ENCODE data around the gene BATF2.
"Not testable (repeated sequence)": the region's sequence is repeated elsewhere in the genome, so short reads cannot be mapped to it uniquely, and the experiment has no call there.

Gene BATF2

GRCh38 chr11:65013888-65014725, 17.3 kb upstream of the BATF2 start, which contains the start of gene ARL2:
Gene ARL2, plus strand, starts transcription at chr11:65014160. Its CDS starts 48 bp downstream, at chr11:65014208.
- DNase-seq (ENCODE audit: low spot score) = peak; percentile 96

DNA sequence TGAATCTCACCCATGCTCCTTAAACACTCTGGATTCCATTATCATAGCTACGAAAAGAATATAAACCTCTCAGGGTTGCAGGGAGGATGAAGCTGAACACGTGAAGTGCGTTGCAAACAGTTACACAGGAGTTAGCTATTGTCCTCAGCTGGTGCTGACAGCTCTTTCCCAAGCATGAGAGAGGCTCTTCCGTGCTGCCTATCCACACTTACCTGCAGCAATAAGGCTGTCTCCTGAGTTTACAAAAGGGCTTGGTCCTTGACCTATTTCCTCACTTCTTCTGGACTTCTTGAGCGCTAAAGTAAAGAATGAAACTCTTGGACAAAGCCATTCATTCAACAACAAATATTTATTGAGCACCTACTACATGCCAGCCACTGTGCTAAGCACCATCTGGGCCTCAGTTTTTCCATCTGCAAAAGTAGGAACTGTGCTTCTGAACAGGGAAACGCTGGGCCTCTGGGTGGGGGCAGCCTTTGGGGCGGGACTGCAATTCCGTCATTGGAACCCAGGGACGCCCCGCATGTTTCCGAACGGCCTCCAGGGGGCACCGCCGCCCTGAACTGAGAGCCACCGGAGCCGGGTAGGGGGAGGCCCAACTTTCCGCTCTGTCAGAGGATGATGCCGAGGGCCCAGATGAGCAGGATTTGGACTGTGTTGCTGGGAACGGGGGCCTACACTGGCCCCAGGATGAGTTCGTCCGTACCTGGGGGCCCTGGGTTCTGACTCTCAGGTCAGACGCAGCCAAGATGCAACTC, 16.5 kb upstream of the BATF2 start:
- peak; percentile 96 for DNase-seq (ENCODE audit: low spot score)

GRCh38 chr11:65008873-65009272, 12.1 kb upstream of the BATF2 start:
- DNase-seq (ENCODE audit: low spot score) = no peak

DNA sequence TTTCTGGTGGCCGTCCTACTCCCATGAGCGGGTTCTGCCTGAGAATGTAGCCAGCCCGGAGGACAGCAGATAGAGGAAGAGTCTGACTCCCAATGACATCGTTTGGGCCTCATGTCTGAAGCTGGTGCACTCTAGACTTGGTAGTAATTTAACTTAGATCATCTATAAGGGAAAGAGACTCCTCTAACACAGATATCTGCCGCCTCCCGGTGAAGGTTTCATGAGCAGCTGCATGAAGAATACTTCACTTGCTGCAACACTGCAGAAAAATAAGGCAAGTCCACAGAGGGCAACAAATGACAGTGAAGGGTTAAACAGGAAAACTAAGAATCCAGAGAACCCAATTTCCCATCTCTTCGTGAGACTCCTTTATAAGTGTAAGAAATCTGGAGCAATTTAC, 11.2 kb upstream of the BATF2 start:
- DNase-seq (ENCODE audit: low spot score) = no peak

- DNase-seq (ENCODE audit: low spot score) = not testable (repeated sequence)
These were observed 7.2 kb upstream of the BATF2 start for GRCh38 chr11:65003968-65004367.

- DNase-seq (ENCODE audit: low spot score) = peak; percentile 45
These were observed 6.5 kb upstream of the BATF2 start for GRCh38 chr11:65003282-65003681.

GRCh38 chr11:65002706-65003105, 5.9 kb upstream of the BATF2 start:
- no peak for DNase-seq (ENCODE audit: low spot score)

GRCh38 chr11:64999478-64999877, 2.7 kb upstream of the BATF2 start:
- DNase-seq (ENCODE audit: low spot score) = no peak

DNA sequence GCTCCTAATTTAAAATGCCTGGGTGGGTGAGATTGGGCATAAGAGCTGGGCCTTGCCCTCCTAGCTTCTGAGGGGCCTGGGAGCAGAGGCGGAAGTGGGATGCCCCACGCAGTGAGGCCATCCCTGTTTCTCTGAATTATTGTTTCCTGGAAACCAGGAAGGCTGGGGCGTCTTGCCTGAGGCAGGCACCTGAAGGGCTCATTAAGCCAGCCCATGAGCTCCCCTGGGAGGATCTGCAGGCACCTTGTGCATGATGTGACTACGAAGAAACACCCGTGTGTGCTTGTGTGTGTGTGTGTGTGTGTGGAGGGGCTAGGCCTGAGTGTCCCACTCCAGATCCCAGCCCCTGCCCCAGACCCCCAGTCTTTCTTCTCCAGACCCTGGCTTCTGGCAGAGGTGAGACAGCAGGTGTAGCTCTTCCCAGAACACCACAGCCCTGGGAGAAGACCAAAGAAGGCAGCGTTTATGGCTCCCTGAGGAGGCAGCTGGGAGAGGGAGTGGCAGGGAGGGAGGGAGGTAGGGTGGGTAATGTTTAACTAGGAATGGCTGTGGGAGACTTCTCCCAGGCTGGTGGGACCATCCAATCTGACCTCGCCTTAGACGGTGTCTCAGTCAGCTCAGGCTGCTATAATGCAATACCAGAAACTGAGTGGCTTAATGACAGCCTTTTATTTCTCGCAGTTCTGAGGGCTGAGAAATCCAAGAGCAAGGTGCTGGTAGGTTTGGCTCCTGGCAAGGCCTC, 2.1 kb upstream of the BATF2 start:
- DNase-seq (ENCODE audit: low spot score) = no peak

GRCh38 chr11:64998141-64998540, 1.4 kb upstream of the BATF2 start:
- DNase-seq (ENCODE audit: low spot score) = no peak

GRCh38 chr11:64996327-64996709, 453 bp downstream of the BATF2 start:
- no peak for DNase-seq (ENCODE audit: low spot score)

- no peak for DNase-seq (ENCODE audit: low spot score)
These were observed 2.5 kb downstream of the BATF2 start for GRCh38 chr11:64994318-64994717.

DNA sequence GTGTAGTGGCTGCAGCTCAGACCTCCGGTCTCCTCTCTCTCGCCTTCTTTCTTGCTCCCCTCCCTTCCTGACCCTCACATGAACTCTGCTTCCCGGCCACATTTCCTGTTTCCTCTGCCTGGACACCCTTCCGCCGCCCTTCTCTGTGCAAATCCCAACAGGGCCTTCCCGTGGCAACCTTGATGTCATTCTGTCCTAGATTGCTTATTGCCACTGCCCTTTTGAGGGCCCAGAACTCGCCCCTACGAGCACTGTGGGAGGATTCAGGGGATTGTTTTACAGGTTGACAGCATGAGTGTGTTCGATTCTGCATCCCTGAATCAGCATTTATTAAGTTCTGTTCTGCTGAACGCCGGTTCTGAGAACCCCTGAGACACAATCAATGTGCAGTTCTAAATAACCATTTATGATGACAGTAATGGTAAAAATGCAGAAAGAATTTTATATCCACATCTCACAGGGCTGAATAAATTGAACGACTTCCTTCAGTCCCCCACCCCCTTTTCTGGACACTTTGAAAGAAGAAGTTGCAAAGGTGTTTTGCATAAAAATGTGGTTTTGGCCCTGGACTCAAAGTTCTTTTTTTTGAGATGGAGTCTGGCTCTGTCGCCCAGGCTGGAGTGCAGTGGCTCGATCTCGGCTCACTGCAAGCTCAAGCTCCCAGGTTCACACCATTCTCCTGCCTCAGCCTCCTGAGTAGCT, 6.4 kb downstream of the BATF2 start:
- peak; percentile 25 for DNase-seq (ENCODE audit: low spot score)

GRCh38 chr11:64989416-64989815, 7.4 kb downstream of the BATF2 start:
- DNase-seq (ENCODE audit: low spot score) = no peak

DNA sequence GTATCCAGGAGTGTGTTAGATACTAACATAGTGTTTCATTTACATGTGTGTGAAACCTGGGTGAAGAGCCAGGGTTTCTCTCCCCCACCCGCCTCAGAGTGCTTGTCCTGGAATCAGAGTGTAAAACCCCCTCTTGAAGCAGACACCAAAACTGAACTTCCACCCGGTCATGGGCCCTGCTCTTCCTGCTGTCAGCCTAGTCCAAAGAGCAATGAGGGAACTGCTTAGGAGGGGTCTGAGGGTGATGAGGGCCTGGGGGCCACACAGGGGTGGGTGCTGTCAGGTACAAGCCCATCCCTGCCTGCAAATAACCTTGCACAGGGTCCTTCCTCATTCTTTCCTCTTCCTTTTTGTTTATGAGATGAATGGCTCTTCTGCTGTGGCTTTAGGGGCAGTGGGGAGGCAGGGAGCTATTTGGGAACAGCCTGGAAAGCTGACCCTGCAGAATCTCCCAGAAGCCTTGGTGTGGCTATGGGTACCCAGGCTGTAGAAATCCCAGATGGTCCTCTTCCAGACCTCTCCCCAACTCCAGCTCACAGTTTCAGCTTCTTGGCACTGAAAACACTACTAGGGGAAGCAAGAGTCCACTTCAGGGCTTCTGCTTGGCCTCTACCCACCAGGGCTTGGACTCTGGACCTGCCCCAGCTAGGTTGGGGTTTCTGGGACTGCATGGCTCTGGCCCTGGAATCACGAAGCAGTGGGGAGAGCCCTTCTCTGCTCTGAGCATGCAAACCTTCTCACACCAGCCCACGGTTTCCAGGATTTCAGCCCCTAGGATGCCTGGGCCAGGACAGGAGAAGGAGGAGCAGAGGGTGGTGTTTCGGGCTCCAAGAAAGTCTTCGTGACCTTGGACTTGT, 8.5 kb downstream of the BATF2 start:
- no peak for DNase-seq (ENCODE audit: low spot score)

DNA sequence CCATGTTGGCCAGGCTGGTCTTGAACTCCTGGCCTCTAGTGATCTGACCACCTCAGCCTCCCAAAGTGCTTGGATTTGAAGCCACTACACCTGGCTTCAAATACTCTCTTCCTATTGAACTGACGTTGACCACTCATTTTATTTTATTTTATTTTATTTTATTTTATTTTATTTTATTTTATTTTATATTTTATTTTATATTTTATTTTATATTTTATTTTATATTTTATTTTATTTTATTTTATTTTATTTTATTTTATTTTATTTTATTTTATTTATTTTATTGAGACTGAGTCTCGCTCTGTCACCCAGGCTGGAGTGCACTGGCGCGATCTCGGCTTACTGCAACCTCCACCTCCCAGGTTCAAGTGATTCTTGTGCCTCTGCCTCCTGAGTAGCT, 13.4 kb downstream of the BATF2 start:
- not testable (repeated sequence) for DNase-seq (ENCODE audit: low spot score)

DNA sequence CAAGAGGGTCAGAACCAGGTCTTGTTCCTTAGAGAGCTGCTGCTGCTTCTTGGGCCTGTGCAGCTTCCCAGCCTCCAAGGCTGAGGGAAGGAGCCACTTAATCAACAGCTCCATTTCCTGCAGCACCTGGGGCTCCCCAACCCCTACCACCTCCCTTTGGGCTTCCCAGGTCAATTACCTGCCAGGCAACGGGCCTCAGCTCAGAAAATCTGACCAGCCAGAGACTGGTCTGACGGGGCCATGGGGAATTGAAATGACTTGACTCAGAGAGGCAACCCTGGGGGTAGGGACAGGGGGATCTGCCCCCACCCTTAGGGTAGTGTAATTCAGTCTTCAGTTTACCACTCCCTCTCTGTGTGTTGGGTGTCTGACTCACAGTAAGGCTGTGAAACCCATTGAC, 20.1 kb downstream of the BATF2 start:
- no peak for DNase-seq (ENCODE audit: low spot score)

- no peak for DNase-seq (ENCODE audit: low spot score)
These were observed 22.6 kb downstream of the BATF2 start for GRCh38 chr11:64974124-64974523.

DNA sequence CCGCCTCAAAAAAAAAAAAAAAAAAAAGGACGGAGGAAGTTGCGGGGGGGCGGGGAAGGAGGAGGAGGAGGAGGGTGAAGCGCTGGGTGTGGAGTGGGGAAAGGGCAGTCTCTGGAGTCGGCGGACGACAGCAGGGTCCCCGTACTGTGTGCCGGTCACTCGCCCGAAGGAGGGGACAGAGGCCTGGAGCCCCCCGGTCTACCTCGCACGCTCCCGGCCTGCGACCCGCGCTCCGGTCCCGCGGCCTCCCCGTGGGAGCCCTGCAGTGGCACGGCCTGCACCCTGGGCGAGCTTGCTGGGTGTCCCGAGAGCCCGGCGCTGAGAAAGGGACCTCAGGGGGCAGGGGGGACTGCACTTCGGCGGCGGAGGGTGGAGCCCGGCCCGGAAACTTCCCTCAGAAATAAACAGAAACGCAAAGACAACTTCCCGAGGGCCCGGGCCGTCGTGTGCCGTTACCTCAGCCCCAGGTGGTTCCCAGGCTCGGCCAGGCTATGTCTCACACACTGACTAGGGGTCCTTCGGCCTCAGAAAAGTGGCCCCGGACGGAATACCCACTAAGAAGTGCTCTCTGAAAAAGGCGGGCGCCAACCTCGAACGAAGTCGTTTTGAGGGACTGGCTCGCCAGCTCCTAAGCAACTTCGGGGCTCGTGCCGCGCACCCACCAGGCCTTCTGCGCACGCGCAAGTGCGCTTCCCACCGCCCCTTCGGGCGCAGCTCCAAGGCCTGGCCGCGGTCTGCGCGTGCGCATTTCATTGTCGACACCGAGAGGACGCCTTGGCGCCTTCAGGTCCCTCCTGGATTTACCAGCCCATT, 25.1 kb downstream of the BATF2 start, which contains the start of gene MAJIN:
Gene MAJIN (minus strand): TSS at position 688 of the 813 bp plus-strand sequence. CDS start 12,703 bp downstream, outside the sequence.
- DNase-seq (ENCODE audit: low spot score) = peak; percentile 84

DNA sequence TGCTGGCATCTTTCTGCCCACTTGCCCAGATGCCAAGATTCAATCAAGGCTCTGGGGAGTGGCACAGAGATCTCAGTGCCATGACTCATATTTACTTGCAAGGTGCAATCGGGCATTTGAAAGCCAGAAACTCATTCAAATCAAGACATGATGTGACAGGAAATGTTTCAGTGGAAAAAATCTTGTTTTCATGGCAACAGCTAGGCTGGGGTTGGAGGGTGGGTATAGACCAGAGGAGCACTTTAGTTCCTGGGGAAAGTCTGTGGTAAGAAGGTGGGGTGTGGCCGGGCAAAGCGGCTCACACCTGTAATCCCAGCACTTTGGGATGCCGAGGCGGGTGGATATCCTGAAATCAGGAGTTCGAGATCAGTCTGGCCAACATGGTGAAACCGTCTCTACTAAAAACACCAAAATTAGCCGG, 26.0 kb downstream of the BATF2 start:
- no peak for DNase-seq (ENCODE audit: low spot score)
